Aorta (tissue), 5 donors: ENCODE data around the gene FAM174B. TPM values are rescaled to one million over a fixed set of nuclear protein-coding genes. Genes with fewer than 3 reads are reported as not detected.

Experiments used
- ATAC-seq: fragments of 200-7000 bp; cut with Tn5 transposase; one replicate; pipeline ENCODE4 v1.9.1; 2022; ENCODE audit warnings: moderate library complexity; ENCODE audit not compliant: low FRiP score
- DNase-seq, 2 donors: peaks; one replicate each; pipeline ENCODE4 v3.0.0-alpha.2; 2020
- H3K27ac ChIP-seq, 2 donors: one replicate each; pipeline ENCODE4 v1.5.1; 2013; ENCODE audit warnings: low read length in 2 of 2, mild to moderate bottlenecking in 2 of 2, moderate library complexity in 2 of 2, control low read depth in 1 of 2, inconsistent platforms in 1 of 2, low read depth in 1 of 2
- H3K27me3 ChIP-seq, 2 donors: one replicate each; pipeline ENCODE4 v1.6.1; 2013; ENCODE audit warnings: control low read depth in 1 of 2, low read length in 1 of 2, mild to moderate bottlenecking in 1 of 2, moderate library complexity in 1 of 2; ENCODE audit not compliant: insufficient read depth in 2 of 2, control insufficient read depth in 1 of 2
- H3K36me3 ChIP-seq, 2 donors: one replicate each; pipeline ENCODE4 v1.6.1; 2013; ENCODE audit warnings: control low read depth in 1 of 2, low read length in 1 of 2, mild to moderate bottlenecking in 1 of 2; ENCODE audit not compliant: insufficient read depth in 2 of 2, control insufficient read depth in 1 of 2
- H3K4me1 ChIP-seq, 2 donors: one replicate each; pipeline ENCODE4 v1.6.1; 2013; ENCODE audit warnings: low read length in 2 of 2, control low read depth in 1 of 2, mild to moderate bottlenecking in 1 of 2, moderate library complexity in 1 of 2; ENCODE audit not compliant: insufficient read depth in 2 of 2, control insufficient read depth in 1 of 2
- H3K4me3 ChIP-seq, 2 donors: one replicate each; pipeline ENCODE4 v1.5.1; 2013; ENCODE audit warnings: low read length in 2 of 2, control low read depth in 1 of 2, mild to moderate bottlenecking in 1 of 2
- H3K9me3 ChIP-seq: one replicate; pipeline ENCODE4 v1.6.1; 2013; ENCODE audit warnings: mild to moderate bottlenecking, low read length; ENCODE audit not compliant: control insufficient read depth
- WGBS, 2 donors: extraction: QIAGEN DNeasy Blood & Tissue Kit; methylation state at CpG; one replicate each; pipeline ENCODE4 v1.1.7; 2013; 5-methylcytosine and 5-hydroxymethylcytosine counted together
- intact Hi-C, 2 donors: fragments of 100-400 bp; cut with DNase I; formaldehyde crosslinking; loops; one replicate each; pipeline versions ENCODE4 v1.14.2 to v1.15.0; 2022
- polyA plus RNA-seq, 2 donors: library from polyadenylated mRNA; stranded (reverse); fragments of 200-250 nt; gene quantifications; one replicate each; pipeline ENCODE4 v1.2.3, GENCODE V29; 2013
- total RNA-seq, 2 donors: library from RNA; stranded (reverse); fragmentation: NEBNext Ultra II Directional; extraction: Animal tissue kit (Norgen Biotek cat#: 25700); gene quantifications; one replicate each; pipeline ENCODE4 v1.2.1, GENCODE V29; 2021
- donor health status: healthy with polysubstance abuse.
- donor health status: Bipolar disorder and iron deficiency.
- donor health status: DM: no; HTN: no; CAD: no.
- donor health status: DM: no; HTN: no; CAD: no.
- donor health status: DM: yes; HTN: yes; CAD: no.

The FAM174B gene
- total and polyA plus RNA-seq, 4 donors, result 3.3 to 16.0 (median 10.3) TPM; not detected in 1

GRCh38 chr15:92650966-92651365 lies 4.6 kb downstream of the FAM174B start:
- no peaks in the 10 kb centered on the region for H3K4me1 ChIP-seq
- no peak overlapping the region for H3K27ac ChIP-seq
- no peaks in the 10 kb centered on the region for H3K27me3 ChIP-seq
- no peak overlapping the region for H3K4me3 ChIP-seq
- ATAC-seq (no peak), DNase-seq (no peak)
- no peaks in the 10 kb centered on the region for H3K9me3 ChIP-seq
- 97 to 100% methylated on average over 2 of the region's 2 CpGs for WGBS, 2 donors
- no peaks in the 10 kb centered on the region for H3K36me3 ChIP-seq
- intact Hi-C loops, result no loop called here

GRCh38 chr15:92650256-92650655 lies 5.3 kb downstream of the FAM174B start:
- intact Hi-C loops, result no loop called here
- no peaks in the 10 kb centered on the region for H3K36me3 ChIP-seq
- no peaks in the 10 kb centered on the region for H3K27me3 ChIP-seq
- 59 to 66% methylated on average over 9 of the region's 9 CpGs for WGBS, 2 donors
- no peak overlapping the region for H3K4me3 ChIP-seq
- ATAC-seq (no peak), DNase-seq (no peak)
- no peaks in the 10 kb centered on the region for H3K4me1 ChIP-seq
- no peak overlapping the region for H3K27ac ChIP-seq
- no peaks in the 10 kb centered on the region for H3K9me3 ChIP-seq

DNA sequence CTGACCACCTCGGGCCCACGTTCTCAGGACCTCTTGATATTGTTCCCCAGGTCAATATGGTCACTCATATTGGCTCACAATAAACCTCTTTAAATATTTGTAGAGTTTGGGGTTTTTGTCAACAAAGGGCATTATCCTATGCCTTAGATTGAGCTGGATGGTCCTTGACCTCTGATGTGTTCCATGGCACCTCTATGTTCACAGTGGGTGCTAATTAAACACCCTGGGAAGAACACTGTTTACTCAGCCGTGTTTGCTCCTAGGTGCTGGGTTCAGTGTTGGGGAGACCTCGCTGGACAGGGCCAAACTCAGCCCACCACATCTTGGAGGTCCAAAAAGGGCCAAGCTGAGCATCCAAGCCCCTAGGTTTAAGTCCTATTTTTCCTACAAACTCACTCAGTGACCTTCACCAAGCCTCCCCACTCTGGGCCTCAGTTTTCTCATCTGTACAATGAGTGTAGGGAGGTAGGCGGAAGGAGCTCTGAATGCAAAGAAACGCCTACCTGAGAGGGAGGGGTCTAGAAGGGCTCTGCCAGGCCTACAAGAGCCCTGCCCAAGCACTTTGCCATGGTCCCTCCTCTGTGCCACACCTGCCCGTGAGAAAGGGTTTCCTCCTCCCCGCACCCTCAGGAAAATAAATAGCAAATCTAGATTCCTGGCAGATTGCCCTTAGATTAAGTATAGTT lies 7.2 kb downstream of the FAM174B start:
- H3K9me3 ChIP-seq, result no peaks in the 10 kb centered on the region
- no peak overlapping the region for H3K27ac ChIP-seq
- H3K36me3 ChIP-seq, result no peaks in the 10 kb centered on the region
- intact Hi-C loops, result no loop called here
- ATAC-seq (no peak), DNase-seq (no peak)
- H3K4me1 ChIP-seq, result no peaks in the 10 kb centered on the region
- 73 to 78% methylated on average over 8 of the region's 8 CpGs for WGBS, 2 donors
- no peak overlapping the region for H3K4me3 ChIP-seq
- no peaks in the 10 kb centered on the region for H3K27me3 ChIP-seq

- no peak overlapping the region for H3K4me3 ChIP-seq
- 90 to 96% methylated on average over 1 of the region's 1 CpG for WGBS, 2 donors
- DNase-seq, result no peak
- no peaks in the 10 kb centered on the region for H3K27me3 ChIP-seq
- H3K9me3 ChIP-seq, result no peaks in the 10 kb centered on the region
- no peaks in the 10 kb centered on the region for H3K36me3 ChIP-seq
- no peak for ATAC-seq
- H3K27ac ChIP-seq, result no peak overlapping the region
- intact Hi-C loops, result no loop called here
- no peaks in the 10 kb centered on the region for H3K4me1 ChIP-seq
Measured at GRCh38 chr15:92647467-92648163, 8.0 kb downstream of the FAM174B start.

DNA sequence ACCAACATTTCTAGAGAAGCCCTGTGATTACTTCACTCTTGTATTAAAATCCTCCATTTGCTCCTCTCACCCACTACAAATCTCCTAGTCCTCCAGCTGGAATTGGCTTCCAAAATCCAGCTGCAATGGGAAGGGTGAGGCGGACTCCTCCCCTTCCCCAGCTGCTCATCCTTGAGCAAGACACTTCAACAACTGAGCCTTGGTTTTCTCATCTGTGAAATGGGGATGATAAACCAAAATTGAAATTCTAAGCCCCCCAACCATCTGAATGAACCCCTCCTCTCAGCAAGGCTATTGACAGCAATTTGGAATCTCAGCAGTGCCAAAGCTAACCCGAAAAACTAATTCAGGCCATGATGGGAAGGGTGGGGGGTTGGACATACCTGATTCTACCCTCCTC lies 9.4 kb downstream of the FAM174B start:
- DNase-seq (no peak), ATAC-seq (no peak)
- no peak overlapping the region for H3K27ac ChIP-seq
- no peaks in the 10 kb centered on the region for H3K27me3 ChIP-seq
- intact Hi-C loops, result no loop called here
- H3K36me3 ChIP-seq, result no peaks in the 10 kb centered on the region
- H3K4me1 ChIP-seq, result no peaks in the 10 kb centered on the region
- 96 to 100% methylated on average over 2 of the region's 2 CpGs for WGBS, 2 donors
- H3K4me3 ChIP-seq, result no peak overlapping the region
- no peaks in the 10 kb centered on the region for H3K9me3 ChIP-seq

- H3K27ac ChIP-seq, result no peak overlapping the region
- no peaks in the 10 kb centered on the region for H3K36me3 ChIP-seq
- intact Hi-C loops, result no loop called here
- ATAC-seq (no peak), DNase-seq (no peak)
- H3K4me3 ChIP-seq, result no peak overlapping the region
- no peaks in the 10 kb centered on the region for H3K4me1 ChIP-seq
- no peaks in the 10 kb centered on the region for H3K27me3 ChIP-seq
- 46 to 52% methylated on average over 2 of the region's 2 CpGs for WGBS, 2 donors
- no peaks in the 10 kb centered on the region for H3K9me3 ChIP-seq
Measured at GRCh38 chr15:92645731-92646130, 9.8 kb downstream of the FAM174B start.

DNA sequence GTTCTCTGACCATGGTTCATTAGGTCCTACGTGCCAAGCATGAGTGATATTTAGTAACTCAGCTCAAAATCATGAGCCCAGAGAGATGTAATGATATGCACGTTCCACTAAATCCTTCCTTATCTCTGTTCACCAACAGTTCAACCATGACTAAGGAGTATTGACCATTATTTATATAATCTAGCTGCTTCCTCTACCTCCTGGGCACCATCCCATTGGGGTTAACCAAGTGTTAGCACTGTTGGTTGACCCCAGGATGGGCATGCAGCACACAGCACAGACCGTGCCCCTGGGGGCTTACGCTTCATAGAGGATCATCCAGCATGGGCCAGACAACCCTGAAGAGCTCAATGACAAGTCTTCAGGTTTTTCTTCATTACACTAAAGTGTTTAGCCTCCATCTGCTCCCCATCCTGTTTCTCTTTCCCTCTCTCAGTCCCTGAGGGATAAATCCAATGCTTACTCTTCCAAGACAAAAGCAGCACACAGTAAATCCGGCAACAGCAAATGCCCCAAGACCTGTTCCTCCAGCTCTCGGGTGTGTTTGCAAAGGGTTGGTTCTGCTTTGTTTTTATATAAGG lies 10.4 kb downstream of the FAM174B start:
- ATAC-seq (no peak), DNase-seq (no peak)
- WGBS, 2 donors, result 76 to 80% methylated on average over 6 of the region's 6 CpGs
- Histone ChIP-seq H3K27ac (no peak overlapping the region), H3K4me3 (no peak overlapping the region), H3K9me3 (no peaks in the 10 kb centered on the region), H3K36me3 (no peaks in the 10 kb centered on the region), H3K27me3 (no peaks in the 10 kb centered on the region), H3K4me1 (no peaks in the 10 kb centered on the region)
- intact Hi-C loops, result no loop called here

- Histone ChIP-seq H3K4me3 (no peak overlapping the region), H3K27ac (no peak overlapping the region), H3K36me3 (no peaks in the 10 kb centered on the region), H3K4me1 (no peaks in the 10 kb centered on the region), H3K27me3 (no peaks in the 10 kb centered on the region), H3K9me3 (no peaks in the 10 kb centered on the region)
- ATAC-seq (no peak), DNase-seq (peak in 1 of 2 donors; percentile 9)
- intact Hi-C loops, result no loop called here
- 97% methylated on average over 13 of the region's 13 CpGs for WGBS, 2 donors
Measured at GRCh38 chr15:92643849-92644815, 11.4 kb downstream of the FAM174B start.
